SK-N-SH (cell line): ENCODE measurements around the gene NUP54. TPM values are rescaled to one million over a fixed set of nuclear protein-coding genes. Genes with fewer than 3 reads are reported as not detected.

ENCODE experiments used
- CTCF ChIA-PET: fragments of 300-600, 350-600 bp; formaldehyde crosslinking; extraction: SDS; loops from one replicate; lab custom pipeline; 2021; lab: Yijun Ruan, JAX
- POLR2A ChIA-PET: fragments of 350-600 bp; sonication (Branson Sonifier 250); formaldehyde crosslinking; extraction: SDS; loops from one replicate; lab custom pipeline; 2020; ENCODE audit warnings: antibody characterized with exemption, inconsistent platforms; lab: Yijun Ruan, JAX
- DNase-seq: peaks from one replicate; pipeline ENCODE4 v3.0.0; 2012
- H2AFZ ChIP-seq: fragments of 200-600 bp; sonication (generic); 2 replicates; pipeline ENCODE4 v1.8.1; 2016; ENCODE audit warnings: antibody characterized with exemption, mild to moderate bottlenecking, low read depth
- H3F3A ChIP-seq: fragments of 200-600 bp; sonication (generic); replicated peaks from 2 replicates; pipeline ENCODE3; 2016; ENCODE audit warnings: antibody characterized with exemption, mild to moderate bottlenecking; ENCODE audit not compliant: insufficient read depth
- H3K27ac ChIP-seq, 2 experiments: fragments of 200-500 bp in 1 of 2; fragments of 200-600 bp in 1 of 2; sonication (Bioruptor generic) in 1 of 2; sonication (generic), shearing (Covaris generic) in 1 of 2; 2 replicates each; pipeline versions ENCODE4 v1.5.1 to v1.6.1; 2014 to 2016; ENCODE audit warnings: low read depth in 2 of 2, inconsistent platforms in 1 of 2, low read length in 1 of 2, mild to moderate bottlenecking in 1 of 2, mixed read lengths in 1 of 2
- H3K27me3 ChIP-seq: fragments of 200-600 bp; sonication (generic), shearing (Covaris generic); 2 replicates; pipeline ENCODE4 v1.6.1; 2016; ENCODE audit warnings: mixed run types; ENCODE audit not compliant: insufficient read depth
- H3K36me3 ChIP-seq, 2 experiments: fragments of 200-500 bp in 1 of 2; fragments of 200-600 bp in 1 of 2; sonication (Bioruptor generic) in 1 of 2; sonication (generic) in 1 of 2; replicated peaks in 1 of 2; 2 replicates each; pipeline versions ENCODE3 to v1.5.1; 2014 to 2016; ENCODE audit warnings: low read length in 1 of 2, mild to moderate bottlenecking in 1 of 2; ENCODE audit not compliant: insufficient read depth in 2 of 2, control insufficient read depth in 1 of 2
- H3K4me1 ChIP-seq, 2 experiments: fragments of 200-500 bp in 1 of 2; fragments of 200-600 bp in 1 of 2; sonication (Bioruptor generic) in 1 of 2; sonication (generic), shearing (Covaris generic) in 1 of 2; 2 replicates each; pipeline versions ENCODE4 v1.5.1 to v1.6.1; 2014 to 2016; ENCODE audit warnings: low read depth in 1 of 2, low read length in 1 of 2, mixed run types in 1 of 2; ENCODE audit not compliant: insufficient read depth in 2 of 2, control insufficient read depth in 1 of 2
- H3K4me2 ChIP-seq: fragments of 200-600 bp; sonication (generic), shearing (Covaris generic); 2 replicates; pipeline ENCODE4 v1.6.1; 2017; ENCODE audit warnings: mixed run types
- H3K4me3 ChIP-seq, 2 experiments: fragments of 200-500 bp in 1 of 2; fragments of 200-600 bp in 1 of 2; sonication (Bioruptor generic) in 1 of 2; sonication (generic), shearing (Covaris generic) in 1 of 2; 2 replicates each; pipeline versions ENCODE4 v1.5.1 to v1.8.1; 2014 to 2016; ENCODE audit warnings: low read depth in 2 of 2, inconsistent platforms in 1 of 2, low read length in 1 of 2, mild to moderate bottlenecking in 1 of 2, mixed read lengths in 1 of 2, moderate library complexity in 1 of 2
- H3K79me2 ChIP-seq: fragments of 200-600 bp; sonication (generic); 2 replicates; pipeline ENCODE4 v1.8.1; 2017; ENCODE audit warnings: mild to moderate bottlenecking; ENCODE audit not compliant: insufficient read depth
- H3K9ac ChIP-seq: fragments of 200-600 bp; sonication (generic); 2 replicates; pipeline ENCODE4 v1.6.1; 2017; ENCODE audit warnings: mixed run types
- H3K9me2 ChIP-seq: fragments of 200-600 bp; sonication (generic); 2 replicates; pipeline ENCODE4 v1.6.1; 2017; ENCODE audit warnings: mixed run types
- H3K9me3 ChIP-seq: fragments of 200-600 bp; sonication (generic); 2 replicates; pipeline ENCODE4 v1.6.1; 2017; ENCODE audit warnings: mixed run types, mild to moderate bottlenecking, moderate library complexity
- H4K20me1 ChIP-seq: fragments of 200-600 bp; sonication (generic); 2 replicates; pipeline ENCODE4 v1.6.1; 2017; ENCODE audit warnings: mild to moderate bottlenecking, mixed run types; ENCODE audit not compliant: insufficient read depth
- CHD2 ChIP-seq: fragments of 150-350 bp; IDR thresholded peaks from 2 replicates; pipeline ENCODE4 v1.6.1; 2018; ENCODE audit warnings: low read length; ENCODE audit not compliant: partially characterized antibody
- CTCF ChIP-seq: fragments of 200-600 bp; sonication (generic); IDR thresholded peaks from 2 replicates; pipeline ENCODE4 v1.6.1; 2017; ENCODE audit warnings: antibody characterized with exemption, mild to moderate bottlenecking, moderate library complexity
- ELF1 ChIP-seq: IDR thresholded peaks from 2 replicates; pipeline ENCODE4 v1.4.0; 2012
- EP300 ChIP-seq, 2 experiments: IDR thresholded peaks; 2 replicates each; pipeline versions ENCODE4 v1.4.0 to v1.6.1; 2012; ENCODE audit warnings: borderline replicate concordance in 1 of 2, low read depth in 1 of 2, low read length in 1 of 2
- EZH2phosphoT487 ChIP-seq: fragments of 200-600 bp; sonication (generic); IDR thresholded peaks from 2 replicates; pipeline ENCODE4 v1.6.1; 2017; ENCODE audit warnings: low read depth, mixed run types, mild to moderate bottlenecking, antibody characterized with exemption, moderate library complexity, borderline replicate concordance
- FOSL2 ChIP-seq: IDR thresholded peaks from 2 replicates; pipeline ENCODE4 v1.4.0; 2012; ENCODE audit warnings: low read depth, mild to moderate bottlenecking, moderate library complexity, borderline replicate concordance
- FOXJ3 ChIP-seq: sonication (generic); formaldehyde crosslinking; IDR thresholded peaks from 2 replicates; pipeline ENCODE4 v1.5.1; 2020; ENCODE audit warnings: mild to moderate bottlenecking, missing genetic modification reagents
- FOXM1 ChIP-seq: IDR thresholded peaks from 2 replicates; pipeline ENCODE4 v1.4.0; 2012; ENCODE audit warnings: low read depth, mild to moderate bottlenecking
- JUND ChIP-seq: IDR thresholded peaks from 2 replicates; pipeline ENCODE4 v1.4.0; 2012
- MAX ChIP-seq: IDR thresholded peaks from 2 replicates; pipeline ENCODE4 v1.4.0; 2012; ENCODE audit warnings: low read depth
- MXI1 ChIP-seq: IDR thresholded peaks from 2 replicates; pipeline ENCODE4 v1.6.1; 2012; ENCODE audit warnings: mild to moderate bottlenecking, low read depth, low read length, improper control_type of control experiment
- NRF1 ChIP-seq: IDR thresholded peaks from 2 replicates; pipeline ENCODE4 v1.6.1; 2012; ENCODE audit warnings: low read depth, mild to moderate bottlenecking, low read length
- POLR2AphosphoS5 ChIP-seq: IDR thresholded peaks from 2 replicates; pipeline ENCODE4 v1.6.1; 2012; ENCODE audit warnings: low read depth, low read length
- REST ChIP-seq: IDR thresholded peaks from 2 replicates; pipeline ENCODE4 v1.6.1; 2012; ENCODE audit warnings: mild to moderate bottlenecking, low read depth, low read length, moderate library complexity
- SIN3A ChIP-seq: IDR thresholded peaks from 2 replicates; pipeline ENCODE4 v1.6.1; 2012; ENCODE audit warnings: low read depth, mild to moderate bottlenecking, low read length, moderate library complexity, borderline replicate concordance
- TCF12 ChIP-seq: IDR thresholded peaks from 2 replicates; pipeline ENCODE4 v1.4.0; 2012
- USF2 ChIP-seq: fragments of 150-350 bp; IDR thresholded peaks from 2 replicates; pipeline ENCODE4 v1.6.1; 2017; ENCODE audit warnings: antibody characterized with exemption, low read length, low read depth, borderline replicate concordance
- YY1 ChIP-seq: IDR thresholded peaks from 2 replicates; pipeline ENCODE4 v1.4.0; 2012; ENCODE audit warnings: low read depth, mild to moderate bottlenecking
- ZBTB33 ChIP-seq: IDR thresholded peaks from 2 replicates; pipeline ENCODE4 v1.4.0; 2012; ENCODE audit warnings: low read depth, borderline replicate concordance
- WGBS: methylation state at CpG from one replicate; pipeline ENCODE4 v1.1.6; 2017; ENCODE audit warnings: low lambda C conversion rate; 5-methylcytosine and 5-hydroxymethylcytosine counted together
- polyA plus RNA-seq, 3 experiments: library from polyadenylated mRNA; depleted of rRNA; stranded (reverse); fragments of >200 nt; gene quantifications; 2 replicates each; pipeline ENCODE4 v1.2.3, GENCODE V29; 2012

NUP54 gene
- polyA plus RNA-seq, 1 of the 3 experiments (the other 2 are of a cell fraction) = 19.4 TPM

- H3K9ac ChIP-seq = no peak overlapping the region
- peaks cover 27% of the 10 kb centered on the region for H3F3A ChIP-seq
- CTCF ChIA-PET = interaction anchor here (5.9 kb wide), 1 partner anchor 17 kb away, joined by 37 read pairs; no protein-coding TSS in a partner anchor
- peaks cover 22 to 31% of the 10 kb centered on the region in 2 experiments for H3K36me3 ChIP-seq
- no peak overlapping the region for H3K4me3 ChIP-seq
- POLR2A ChIA-PET = no interaction called here
- H3K9me2 ChIP-seq = no peaks in the 10 kb centered on the region
- TF ChIP-seq TCF12 = no peak
- no peak for TF ChIP-seq NRF1
- TF ChIP-seq USF2 = no peak
- no peak for TF ChIP-seq FOSL2
- TF ChIP-seq MAX = no peak
- TF ChIP-seq SIN3A = no peak
- no peak for DNase-seq
- H3K27me3 ChIP-seq = no peaks in the 10 kb centered on the region
- H3K79me2 ChIP-seq = peaks cover 68% of the 10 kb centered on the region
- H4K20me1 ChIP-seq = peaks cover 4% of the 10 kb centered on the region; the same call in 1 of the 2 replicates
- no peak overlapping the region for H2AFZ ChIP-seq
- no peak overlapping the region for H3K4me2 ChIP-seq
- peaks cover 27 to 46% of the 10 kb centered on the region in 2 experiments for H3K4me1 ChIP-seq
- WGBS = 100% methylated on average over 2 of the region's 2 CpGs
- H3K27ac ChIP-seq = peak overlapping the region; percentile 73 to 99; a peak in 3 of 4 replicates
- H3K9me3 ChIP-seq = no peaks in the 10 kb centered on the region
Observed at GRCh38 chr4:76196376-76196775, 48.2 kb upstream of the NUP54 start.

- Histone ChIP-seq H3K9me2 (no peaks in the 10 kb centered on the region), H3K36me3 (peaks cover 22 to 39% of the 10 kb centered on the region in 2 experiments), H3F3A (peaks cover 27% of the 10 kb centered on the region), H3K27me3 (no peaks in the 10 kb centered on the region), H3K4me3 (no peak overlapping the region), H3K9ac (no peak overlapping the region), H3K27ac (no peak overlapping the region; a peak in 2 of 4 replicates), H4K20me1 (peaks cover 3% of the 10 kb centered on the region; the same call in 1 of the 2 replicates), H3K4me2 (no peak overlapping the region), H2AFZ (no peak overlapping the region), H3K9me3 (no peaks in the 10 kb centered on the region), H3K4me1 (peaks cover 25 to 37% of the 10 kb centered on the region in 2 experiments), H3K79me2 (peaks cover 68% of the 10 kb centered on the region)
- ChIA-PET POLR2A (no interaction called here), CTCF (no interaction called here)
- WGBS = 98% methylated on average over 3 of the region's 3 CpGs
- DNase-seq = no peak
- no peak for TF ChIP-seq FOSL2
- TF ChIP-seq POLR2AphosphoS5 = no peak
- TF ChIP-seq ZBTB33 = no peak
- TF ChIP-seq EZH2phosphoT487 = no peak
- no peak for TF ChIP-seq CHD2
- no peak for TF ChIP-seq YY1
- TF ChIP-seq NRF1 = no peak
- no peak for TF ChIP-seq MXI1
- no peak for TF ChIP-seq FOXJ3 (CRISPR knock-in tag)
- no peak for TF ChIP-seq FOXM1
- no peak for TF ChIP-seq CTCF
- TF ChIP-seq JUND = no peak
- TF ChIP-seq ELF1 = no peak
- TF ChIP-seq EP300 (IDR thresholded peaks at IDR 0.05; ENCODE audit: borderline replicate concordance in 1 of 2, low read depth in 1 of 2, low read length in 1 of 2) = no peak
- no peak for TF ChIP-seq MAX
- no peak for TF ChIP-seq TCF12
- TF ChIP-seq REST = no peak
Observed at GRCh38 chr4:76195326-76195725, 47.1 kb upstream of the NUP54 start.
